HEK293 (cell line): ENCODE results near the gene MED14.

Experiments used
- CTCF ChIA-PET: fragments of 350-600 bp; formaldehyde crosslinking; extraction: SDS; loops from one replicate; lab custom pipeline; 2021; ENCODE audit warnings: antibody characterized with exemption; lab: Yijun Ruan, JAX
- POLR2A ChIA-PET: fragments of 300-600 bp; formaldehyde crosslinking; extraction: SDS; loops from one replicate; lab custom pipeline; 2020; ENCODE audit warnings: antibody characterized with exemption, inconsistent platforms; lab: Yijun Ruan, JAX
- H3K27ac ChIP-seq: fragments of 200-500 bp; sonication (Bioruptor generic); 2 replicates; pipeline ENCODE4 v1.5.1; 2014; ENCODE audit warnings: low read depth, low read length, control low read depth, inconsistent platforms; ENCODE audit errors: extremely low read depth
- H3K36me3 ChIP-seq, 2 experiments: fragments of 200-500 bp in 1 of 2; sonication (Bioruptor generic) in 1 of 2; 1 replicate in 1 of 2; 2 replicates in 1 of 2; pipeline ENCODE4 v1.5.1; 2014 to 2017; ENCODE audit warnings: inconsistent platforms in 2 of 2, low read length in 2 of 2; ENCODE audit not compliant: control insufficient read depth in 2 of 2, insufficient read depth in 1 of 2
- H3K4me1 ChIP-seq: fragments of 200-500 bp; sonication (Bioruptor generic); 2 replicates; pipeline ENCODE4 v1.5.1; 2014; ENCODE audit warnings: mild to moderate bottlenecking, low read length, inconsistent platforms; ENCODE audit not compliant: control insufficient read depth, insufficient read depth
- H3K4me3 ChIP-seq: 2 replicates; pipeline ENCODE4 v1.5.1; 2011; ENCODE audit warnings: low read depth, mild to moderate bottlenecking, control low read depth, low read length, moderate library complexity
- H3K9me3 ChIP-seq: fragments of 200-500 bp; sonication (Bioruptor generic); 2 replicates; pipeline ENCODE4 v1.5.1; 2014; ENCODE audit warnings: low read depth, low read length, inconsistent platforms; ENCODE audit not compliant: control insufficient read depth, insufficient read depth
- CTCF ChIP-seq: fragments of 450-650 bp; formaldehyde crosslinking; IDR thresholded peaks from 2 replicates; pipeline ENCODE4 v1.5.1; 2016; ENCODE audit warnings: missing biosample characterization, missing genetic modification characterization
- FEZF1 ChIP-seq: fragments of 450-650 bp; formaldehyde crosslinking; IDR thresholded peaks from 2 replicates; pipeline ENCODE4 v1.5.1; 2016; ENCODE audit warnings: missing biosample characterization, missing genetic modification characterization
- HIC1 ChIP-seq: fragments of 450-650 bp; formaldehyde crosslinking; IDR thresholded peaks from 2 replicates; pipeline ENCODE4 v1.5.1; 2016; ENCODE audit warnings: missing biosample characterization, missing genetic modification characterization
- HOXA7 ChIP-seq: sonication (generic); formaldehyde crosslinking; IDR thresholded peaks from 2 replicates; pipeline ENCODE4 v1.8.1; 2022; ENCODE audit warnings: missing genetic modification reagents, borderline replicate concordance
- HOXC10 ChIP-seq: sonication (generic); formaldehyde crosslinking; IDR thresholded peaks from 2 replicates; pipeline ENCODE4 v1.8.1; 2023; ENCODE audit warnings: mild to moderate bottlenecking, missing genetic modification reagents
- RBAK ChIP-seq: fragments of 450-650 bp; formaldehyde crosslinking; IDR thresholded peaks from 2 replicates; pipeline ENCODE4 v1.5.1; 2016; ENCODE audit warnings: missing biosample characterization, missing genetic modification characterization
- SCRT1 ChIP-seq: fragments of 450-650 bp; formaldehyde crosslinking; IDR thresholded peaks from 2 replicates; pipeline ENCODE4 v1.5.1; 2016; ENCODE audit warnings: missing biosample characterization, missing genetic modification characterization, borderline replicate concordance
- SCRT2 ChIP-seq: fragments of 450-650 bp; formaldehyde crosslinking; IDR thresholded peaks from 2 replicates; pipeline ENCODE4 v1.5.1; 2016; ENCODE audit warnings: missing biosample characterization, missing genetic modification characterization
- ZBTB20 ChIP-seq: fragments of 450-650 bp; formaldehyde crosslinking; IDR thresholded peaks from 2 replicates; pipeline ENCODE4 v1.5.1; 2016; ENCODE audit warnings: missing biosample characterization, missing genetic modification characterization
- ZNF121 ChIP-seq: fragments of 450-650 bp; formaldehyde crosslinking; IDR thresholded peaks from 2 replicates; pipeline ENCODE4 v1.5.1; 2016; ENCODE audit warnings: missing biosample characterization, missing genetic modification characterization
- ZNF155 ChIP-seq: fragments of 450-650 bp; formaldehyde crosslinking; IDR thresholded peaks from 2 replicates; pipeline ENCODE4 v1.5.1; 2016; ENCODE audit warnings: missing biosample characterization, missing genetic modification characterization
- ZNF169 ChIP-seq: fragments of 450-650 bp; formaldehyde crosslinking; IDR thresholded peaks from 2 replicates; pipeline ENCODE4 v1.5.1; 2016; ENCODE audit warnings: missing biosample characterization, missing genetic modification characterization
- ZNF280D ChIP-seq: fragments of 450-650 bp; formaldehyde crosslinking; IDR thresholded peaks from 2 replicates; pipeline ENCODE4 v1.5.1; 2016; ENCODE audit warnings: missing biosample characterization, missing genetic modification characterization
- ZNF521 ChIP-seq: fragments of 450-650 bp; formaldehyde crosslinking; IDR thresholded peaks from 2 replicates; pipeline ENCODE4 v1.5.1; 2017; ENCODE audit warnings: missing biosample characterization, mild to moderate bottlenecking, missing genetic modification characterization
- ZNF600 ChIP-seq: fragments of 450-650 bp; formaldehyde crosslinking; IDR thresholded peaks from 2 replicates; pipeline ENCODE4 v1.5.1; 2016; ENCODE audit warnings: missing biosample characterization, missing genetic modification characterization
- ZNF626 ChIP-seq: fragments of 450-650 bp; sonication (Bioruptor Pico); formaldehyde crosslinking; IDR thresholded peaks from 2 replicates; pipeline ENCODE4 v1.5.1; 2018; ENCODE audit warnings: missing biosample characterization, missing genetic modification characterization, inconsistent platforms
- ZNF660 ChIP-seq: fragments of 450-650 bp; IDR thresholded peaks from 2 replicates; pipeline ENCODE4 v1.5.1; 2018; ENCODE audit warnings: missing biosample characterization, mild to moderate bottlenecking, missing genetic modification characterization
- ZNF664 ChIP-seq: fragments of 450-650 bp; formaldehyde crosslinking; IDR thresholded peaks from 2 replicates; pipeline ENCODE4 v1.5.1; 2016; ENCODE audit warnings: missing biosample characterization, missing genetic modification characterization
- TF ChIP-seq, protein P1 (sequence below): fragments of 450-650 bp; formaldehyde crosslinking; IDR thresholded peaks from 2 replicates; pipeline ENCODE4 v1.5.1; 2016; ENCODE audit warnings: missing biosample characterization, missing genetic modification characterization
- TF ChIP-seq, protein P2 (sequence below): fragments of 450-650 bp; formaldehyde crosslinking; optimal IDR thresholded peaks from 2 replicates; pipeline ENCODE3; 2016; ENCODE audit warnings: missing biosample characterization, mild to moderate bottlenecking, missing genetic modification characterization

The MED14 gene

GRCh38 chrX:40661489-40661888 is 73.9 kb downstream of the MED14 start (continued):
- TF ChIP-seq, protein P1, sequence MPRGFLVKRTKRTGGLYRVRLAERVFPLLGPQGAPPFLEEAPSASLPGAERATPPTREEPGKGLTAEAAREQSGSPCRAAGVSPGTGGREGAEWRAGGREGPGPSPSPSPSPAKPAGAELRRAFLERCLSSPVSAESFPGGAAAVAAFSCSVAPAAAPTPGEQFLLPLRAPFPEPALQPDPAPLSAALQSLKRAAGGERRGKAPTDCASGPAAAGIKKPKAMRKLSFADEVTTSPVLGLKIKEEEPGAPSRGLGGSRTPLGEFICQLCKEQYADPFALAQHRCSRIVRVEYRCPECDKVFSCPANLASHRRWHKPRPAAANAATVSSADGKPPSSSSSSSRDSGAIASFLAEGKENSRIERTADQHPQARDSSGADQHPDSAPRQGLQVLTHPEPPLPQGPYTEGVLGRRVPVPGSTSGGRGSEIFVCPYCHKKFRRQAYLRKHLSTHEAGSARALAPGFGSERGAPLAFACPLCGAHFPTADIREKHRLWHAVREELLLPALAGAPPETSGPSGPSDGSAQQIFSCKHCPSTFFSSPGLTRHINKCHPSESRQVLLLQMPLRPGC (tag by site-specific recombination), result no peak
- TF ChIP-seq SCRT2 (tag by site-specific recombination) (no peak), ZBTB20 (no peak)

- no peaks in the 10 kb centered on the region for H3K9me3 ChIP-seq
- ChIA-PET POLR2A (no interaction called here), CTCF (interaction anchor here (0.5 to 1.5 kb wide), 4 partner anchors 8 to 151 kb away, joined by 3 to 9 read pairs (median 6); no protein-coding TSS in a partner anchor)
- H3K4me1 ChIP-seq, result no peaks in the 10 kb centered on the region
- no peak for TF ChIP-seq ZNF600
- TF ChIP-seq ZNF169 (tag by site-specific recombination), result no peak
- no peak for TF ChIP-seq ZNF664 (tag by site-specific recombination)
- TF ChIP-seq, protein P2, sequence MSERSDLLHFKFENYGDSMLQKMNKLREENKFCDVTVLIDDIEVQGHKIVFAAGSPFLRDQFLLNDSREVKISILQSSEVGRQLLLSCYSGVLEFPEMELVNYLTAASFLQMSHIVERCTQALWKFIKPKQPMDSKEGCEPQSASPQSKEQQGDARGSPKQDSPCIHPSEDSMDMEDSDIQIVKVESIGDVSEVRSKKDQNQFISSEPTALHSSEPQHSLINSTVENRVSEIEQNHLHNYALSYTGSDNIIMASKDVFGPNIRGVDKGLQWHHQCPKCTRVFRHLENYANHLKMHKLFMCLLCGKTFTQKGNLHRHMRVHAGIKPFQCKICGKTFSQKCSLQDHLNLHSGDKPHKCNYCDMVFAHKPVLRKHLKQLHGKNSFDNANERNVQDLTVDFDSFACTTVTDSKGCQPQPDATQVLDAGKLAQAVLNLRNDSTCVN (tag by site-specific recombination), result no peak
- no peak for TF ChIP-seq HIC1 (tag by site-specific recombination)
- no peak for TF ChIP-seq ZNF626 (tag by site-specific recombination)
- TF ChIP-seq HOXA7 (CRISPR knock-in tag), result no peak
- no peak for TF ChIP-seq RBAK (tag by site-specific recombination)
- TF ChIP-seq HOXC10, result no peak
- no peak for TF ChIP-seq SCRT1 (tag by site-specific recombination)
- no peak for TF ChIP-seq ZNF521
- TF ChIP-seq ZNF280D (tag by site-specific recombination), result no peak
- no peak for TF ChIP-seq FEZF1 (tag by site-specific recombination)
- no peak for TF ChIP-seq ZNF121 (tag by site-specific recombination)
- TF ChIP-seq ZNF660 (tag by site-specific recombination), result no peak
- TF ChIP-seq CTCF (tag by site-specific recombination), result no peak
- no peak for TF ChIP-seq ZNF155 (tag by site-specific recombination)
- peaks cover 70 to 78% of the 10 kb centered on the region in 2 experiments for H3K36me3 ChIP-seq
- no peak overlapping the region for H3K4me3 ChIP-seq
- no peak overlapping the region for H3K27ac ChIP-seq
These were observed 75.0 kb downstream of the MED14 start for GRCh38 chrX:40660381-40660780.
